Neural crest cell (in vitro differentiated cells): ENCODE results near the gene LZTS3. TPM values are rescaled to one million over a fixed set of nuclear protein-coding genes. Genes with fewer than 3 reads are reported as not detected.
"Not testable (repeated sequence)": the region's sequence is repeated elsewhere in the genome, so short reads cannot be mapped to it uniquely, and the experiment has no call there.

Experiments used
- DNase-seq: peaks from one replicate; pipeline ENCODE4 v3.0.0; 2021; ENCODE audit warnings: low read depth, mixed read lengths, low spot score
- H3K27ac Mint-ChIP-seq: one replicate; pipeline ENCODE4 v1.8.0; 2021; ENCODE audit warnings: mild to moderate bottlenecking, mixed read lengths; ENCODE audit not compliant: unreplicated experiment
- H3K27me3 Mint-ChIP-seq: 2 replicates; pipeline ENCODE4 v1.8.0; 2021; ENCODE audit warnings: low read depth, mild to moderate bottlenecking, mixed read lengths
- H3K36me3 Mint-ChIP-seq: 2 replicates; pipeline ENCODE4 v1.8.0; 2021; ENCODE audit warnings: low read depth, mild to moderate bottlenecking, mixed read lengths
- H3K4me1 Mint-ChIP-seq: 2 replicates; pipeline ENCODE4 v1.8.0; 2021; ENCODE audit warnings: mixed read lengths
- H3K4me3 Mint-ChIP-seq: one replicate; pipeline ENCODE4 v1.8.0; 2021; ENCODE audit warnings: mild to moderate bottlenecking, mixed read lengths
- H3K9me3 Mint-ChIP-seq: 2 replicates; pipeline ENCODE4 v1.8.0; 2021; ENCODE audit warnings: mixed read lengths
- long read RNA-seq: library from polyadenylated mRNA; unstranded; transcript quantifications from one replicate; pipeline ENCODE4 v2.0.0, GENCODE V29; 2020
- total RNA-seq: library from RNA; stranded (reverse); gene quantifications from 2 replicates; pipeline ENCODE4 v1.2.1, GENCODE V29; 2021
- TF ChIP-seq, protein P1 (sequence below): fragments of 200-600 bp; sonication (generic); conservative IDR thresholded peaks from 2 replicates; pipeline ENCODE4 v1.5.0; 2021; ENCODE audit warnings: antibody characterized with exemption, mild to moderate bottlenecking

The LZTS3 gene
- 10.8 and 11.0 TPM in 2 replicates for total RNA-seq
- long read RNA-seq: 0 reads

DNA sequence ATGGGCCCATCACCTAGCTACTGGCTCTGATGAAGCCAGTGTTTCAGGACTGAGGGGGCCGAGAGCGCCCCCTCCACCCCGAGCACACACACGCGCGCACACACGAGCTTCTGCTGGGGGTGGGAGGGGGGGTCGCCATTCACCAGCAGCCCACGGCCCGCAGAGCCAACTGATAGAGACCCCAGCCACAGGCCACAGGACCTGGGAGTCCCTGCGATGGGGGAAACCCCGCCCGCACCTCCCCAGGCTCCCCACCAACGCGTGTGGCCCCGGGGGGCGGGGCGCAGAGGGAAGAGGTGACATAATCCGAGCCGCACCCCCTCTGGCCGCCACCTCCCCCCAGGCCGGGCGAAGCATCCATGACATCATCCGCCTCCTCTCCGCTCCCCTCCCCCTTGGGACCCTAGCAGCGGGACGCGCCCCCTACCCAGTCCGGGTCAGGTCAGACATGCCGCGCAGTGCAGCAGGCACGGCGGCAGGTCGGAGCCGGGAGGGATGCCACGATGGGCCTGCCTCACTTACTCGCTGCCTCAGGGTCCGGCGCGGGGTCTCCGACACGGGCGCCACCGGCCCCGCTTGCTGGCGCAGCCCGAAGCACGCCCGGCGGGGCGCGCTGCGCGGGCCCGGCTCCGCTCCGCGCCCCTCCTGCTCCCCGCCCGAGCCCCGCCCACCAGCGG, at the start of gene LZTS3:
LZTS3 (minus strand) TSS at position 617 of the 677 bp plus-strand sequence. CDS start 6,386 bp downstream, outside the sequence.
- TF ChIP-seq, protein P1, sequence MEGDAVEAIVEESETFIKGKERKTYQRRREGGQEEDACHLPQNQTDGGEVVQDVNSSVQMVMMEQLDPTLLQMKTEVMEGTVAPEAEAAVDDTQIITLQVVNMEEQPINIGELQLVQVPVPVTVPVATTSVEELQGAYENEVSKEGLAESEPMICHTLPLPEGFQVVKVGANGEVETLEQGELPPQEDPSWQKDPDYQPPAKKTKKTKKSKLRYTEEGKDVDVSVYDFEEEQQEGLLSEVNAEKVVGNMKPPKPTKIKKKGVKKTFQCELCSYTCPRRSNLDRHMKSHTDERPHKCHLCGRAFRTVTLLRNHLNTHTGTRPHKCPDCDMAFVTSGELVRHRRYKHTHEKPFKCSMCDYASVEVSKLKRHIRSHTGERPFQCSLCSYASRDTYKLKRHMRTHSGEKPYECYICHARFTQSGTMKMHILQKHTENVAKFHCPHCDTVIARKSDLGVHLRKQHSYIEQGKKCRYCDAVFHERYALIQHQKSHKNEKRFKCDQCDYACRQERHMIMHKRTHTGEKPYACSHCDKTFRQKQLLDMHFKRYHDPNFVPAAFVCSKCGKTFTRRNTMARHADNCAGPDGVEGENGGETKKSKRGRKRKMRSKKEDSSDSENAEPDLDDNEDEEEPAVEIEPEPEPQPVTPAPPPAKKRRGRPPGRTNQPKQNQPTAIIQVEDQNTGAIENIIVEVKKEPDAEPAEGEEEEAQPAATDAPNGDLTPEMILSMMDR: no peak
- Mint-ChIP-seq H3K4me3 (peak within 1 kb of the TSS; percentile 97), H3K9me3 (no peaks in the 10 kb centered on the region), H3K27ac (peak within 1 kb of the TSS; percentile 98), H3K4me1 (peaks cover 24% of the 10 kb centered on the region), H3K36me3 (no peaks in the 10 kb centered on the region), H3K27me3 (peaks cover 31% of the 10 kb centered on the region)
- peak; percentile 70 for DNase-seq

DNA sequence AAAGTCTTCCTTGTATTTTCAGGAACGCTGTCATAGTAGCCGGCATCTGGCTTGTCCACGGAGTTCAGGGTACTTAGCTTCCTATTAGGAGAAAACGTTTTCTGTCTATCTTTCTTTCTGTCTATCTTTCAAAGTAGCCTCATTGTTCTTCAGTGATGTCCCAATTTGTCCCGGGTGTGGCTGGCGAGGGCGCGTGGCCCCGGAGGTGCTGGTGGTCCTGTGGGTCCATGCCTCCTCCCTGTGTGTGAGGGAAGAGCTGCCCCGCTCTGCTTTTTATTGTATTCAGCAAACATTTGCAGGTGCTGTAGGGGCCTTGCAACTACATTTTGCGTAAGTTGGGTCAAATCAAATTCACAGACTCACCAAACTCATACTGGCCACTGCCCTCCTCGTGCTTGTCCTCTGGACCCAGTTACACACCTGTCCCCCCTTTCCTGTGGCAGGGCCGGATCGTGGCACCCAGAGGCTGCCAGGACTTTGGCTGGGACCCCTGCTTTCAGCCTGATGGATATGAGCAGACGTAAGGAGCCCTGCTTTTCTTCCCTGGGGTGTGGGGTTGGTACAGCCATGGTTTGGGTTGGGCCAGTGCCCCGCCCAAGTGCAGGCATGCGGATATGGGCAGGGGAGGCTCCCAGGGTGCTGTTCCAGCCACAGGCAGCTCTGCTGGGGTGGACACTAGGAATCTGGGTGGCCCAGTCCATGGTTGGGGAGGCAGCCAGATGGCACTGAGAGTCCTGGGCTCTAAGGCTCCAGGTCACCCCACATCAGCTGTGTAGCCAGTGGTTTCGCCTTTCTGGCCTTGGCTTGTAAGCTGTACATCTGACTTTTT, 48.3 kb upstream of the LZTS3 start:
- Mint-ChIP-seq H3K36me3 (no peaks in the 10 kb centered on the region), H3K4me3 (no peak overlapping the region), H3K27me3 (no peaks in the 10 kb centered on the region), H3K4me1 (no peaks in the 10 kb centered on the region), H3K9me3 (no peaks in the 10 kb centered on the region), H3K27ac (no peak overlapping the region)
- TF ChIP-seq, protein P1: no peak
- DNase-seq: no peak

DNA sequence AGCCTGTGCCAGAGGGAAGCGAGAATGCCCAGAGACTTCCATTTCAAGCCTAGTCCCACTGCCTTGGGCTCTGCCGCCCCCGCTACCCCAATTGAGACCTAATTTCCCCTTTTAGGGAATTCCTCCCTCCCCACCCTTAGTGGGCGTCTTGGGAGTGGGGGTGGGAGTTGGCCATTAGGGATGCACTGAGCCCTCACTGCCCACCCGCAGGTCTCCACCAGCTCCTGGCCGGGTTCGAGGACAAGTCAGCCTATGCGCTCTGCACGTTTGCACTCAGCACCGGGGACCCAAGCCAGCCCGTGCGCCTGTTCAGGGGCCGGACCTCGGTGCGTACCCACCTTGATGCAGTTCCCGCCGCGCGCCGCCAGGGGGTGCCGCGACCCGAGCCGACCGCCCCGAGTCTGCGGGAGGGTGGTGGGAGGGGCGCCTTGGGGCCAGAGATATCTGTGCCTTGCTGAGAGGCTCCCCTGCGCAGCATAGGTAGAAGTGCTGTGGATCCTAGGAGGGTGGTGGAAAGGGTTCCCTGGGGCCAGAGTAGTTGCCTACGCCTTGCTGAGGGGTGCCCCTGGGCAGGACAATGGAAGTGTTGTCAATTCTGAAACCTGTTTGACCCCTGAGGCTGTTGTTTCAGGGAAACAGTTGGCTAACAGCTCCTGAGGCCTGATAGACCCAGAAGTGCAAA, 45.1 kb upstream of the LZTS3 start:
- no peaks in the 10 kb centered on the region for H3K27me3 Mint-ChIP-seq

DNA sequence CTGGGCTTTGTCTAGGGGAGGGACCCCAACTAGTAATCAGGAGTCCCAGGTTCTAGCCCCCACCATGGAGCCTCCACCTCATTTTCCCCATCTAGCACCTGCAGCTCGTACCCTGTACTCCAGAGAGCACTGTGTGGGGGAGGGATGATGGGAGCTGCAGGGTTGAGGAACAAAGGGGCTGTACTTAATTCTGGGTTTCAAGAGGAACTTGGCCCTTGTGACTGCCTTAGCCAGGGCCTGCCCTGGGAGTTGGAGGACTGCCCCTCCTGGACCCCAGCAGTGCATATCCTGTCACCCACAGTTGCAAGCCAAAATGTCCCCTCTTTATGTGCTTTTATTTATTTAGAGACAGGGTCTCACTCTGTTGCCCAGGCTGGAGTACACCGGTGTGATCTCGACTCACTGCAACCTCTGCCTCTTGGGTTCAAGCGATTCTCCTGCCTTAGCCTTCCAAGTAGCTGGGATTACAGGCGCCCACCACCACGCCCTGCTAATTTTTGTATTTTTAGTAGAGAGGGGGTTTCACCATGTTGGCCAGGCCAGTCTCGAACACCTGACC, 42.1 kb upstream of the LZTS3 start:
- H3K36me3 Mint-ChIP-seq, H3K9me3 Mint-ChIP-seq: not testable (repeated sequence)

More for the DNA sequence above, 45.1 kb upstream of the LZTS3 start:
- TF ChIP-seq, protein P1: peak; percentile 89
- DNase-seq: peak; percentile 75
- no peaks in the 10 kb centered on the region for H3K4me1 Mint-ChIP-seq
- H3K36me3 Mint-ChIP-seq: no peaks in the 10 kb centered on the region
- H3K9me3 Mint-ChIP-seq: no peaks in the 10 kb centered on the region
- H3K27ac Mint-ChIP-seq: no peak overlapping the region
- no peak overlapping the region for H3K4me3 Mint-ChIP-seq

DNA sequence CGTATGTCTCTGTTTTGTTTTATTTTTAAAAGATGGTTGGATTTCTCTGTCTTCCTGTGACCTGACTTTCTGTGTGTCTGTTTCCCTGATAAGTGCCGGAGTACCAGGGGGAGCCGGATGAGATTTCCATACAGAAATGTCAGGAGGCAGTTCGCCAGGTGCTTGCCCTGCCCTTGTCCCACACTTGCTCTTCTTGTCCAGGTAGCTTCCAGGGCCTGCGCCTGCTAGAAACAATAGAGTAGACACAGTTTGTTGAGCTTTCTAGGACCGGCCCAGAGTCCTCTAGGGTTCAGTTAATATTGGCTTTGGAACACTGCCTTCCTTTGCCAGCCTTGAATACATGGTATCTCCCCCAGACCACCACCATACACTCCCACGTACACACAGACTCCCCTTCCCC, 39.9 kb upstream of the LZTS3 start:
- no peaks in the 10 kb centered on the region for H3K27me3 Mint-ChIP-seq
- TF ChIP-seq, protein P1: no peak
- no peak overlapping the region for H3K4me3 Mint-ChIP-seq
- no peak for DNase-seq
- no peaks in the 10 kb centered on the region for H3K9me3 Mint-ChIP-seq
- no peak overlapping the region for H3K27ac Mint-ChIP-seq
- peaks cover 20% of the 10 kb centered on the region for H3K4me1 Mint-ChIP-seq
- H3K36me3 Mint-ChIP-seq: no peaks in the 10 kb centered on the region

More for the DNA sequence above, 42.1 kb upstream of the LZTS3 start:
- not testable (repeated sequence) for H3K27me3 Mint-ChIP-seq, DNase-seq, H3K27ac Mint-ChIP-seq, H3K4me1 Mint-ChIP-seq
- peak overlapping the region; percentile 23 for H3K4me3 Mint-ChIP-seq
